Hepatocyte (in vitro differentiated cells): ENCODE measurements around the gene OXSM.

Experiments
- CTCF ChIP-seq: fragments of 200-600 bp; sonication (generic); IDR thresholded peaks from 2 replicates; pipeline ENCODE4 v1.5.1; 2016; ENCODE audit warnings: antibody characterized with exemption, mild to moderate bottlenecking; ENCODE audit not compliant: poor library complexity
- EZH2phosphoT487 ChIP-seq: fragments of 200-600 bp; sonication (generic); IDR thresholded peaks from one replicate; pipeline ENCODE4 v1.6.1; 2018; ENCODE audit warnings: antibody characterized with exemption, mild to moderate bottlenecking, low read depth, moderate library complexity; ENCODE audit not compliant: unreplicated experiment, severe bottlenecking

- TF ChIP-seq CTCF (no peak), EZH2phosphoT487 (no peak)
These were observed 31.1 kb downstream of the OXSM start for GRCh38 chr3:25820816-25821486.
